Vagina (tissue), 2 donors: ENCODE measurements around the gene TBC1D22A.

ENCODE experiments used
- CTCF ChIP-seq, 3 experiments: fragments of 450-650 bp in 2 of 3; fragments of 200-600 bp in 1 of 3; sonication (generic) in 1 of 3; IDR thresholded peaks; one replicate each; pipeline ENCODE4 v1.5.1; 2017 to 2019; ENCODE audit warnings: antibody characterized with exemption in 3 of 3, mild to moderate bottlenecking in 2 of 3, moderate library complexity in 2 of 3
- POLR2A ChIP-seq, 2 donors: fragments of 450-650 bp; IDR thresholded peaks; one replicate each; pipeline ENCODE4 v1.6.1; 2017; ENCODE audit warnings: antibody characterized with exemption in 2 of 2, mild to moderate bottlenecking in 2 of 2, moderate library complexity in 2 of 2
- POLR2AphosphoS5 ChIP-seq, 2 donors: sonication (generic); formaldehyde crosslinking; IDR thresholded peaks; one replicate each; pipeline ENCODE4 v1.9.0; 2017; ENCODE audit warnings: antibody characterized with exemption in 2 of 2, mild to moderate bottlenecking in 2 of 2, low read depth in 1 of 2; ENCODE audit not compliant: insufficient read depth in 1 of 2

- TF ChIP-seq CTCF (IDR thresholded peaks at IDR 0.05) (no peak), POLR2A (IDR thresholded peaks at IDR 0.05) (no peak), POLR2AphosphoS5 (IDR thresholded peaks at IDR 0.05; ENCODE audit: insufficient read depth in 1 of 2, low read depth in 1 of 2) (no peak)
These were observed 84.4 kb downstream of the TBC1D22A start for GRCh38 chr22:46846832-46847355.
